ENCODE results near the gene CALCOCO1.
"Not testable (repeated sequence)": the region's sequence is repeated elsewhere in the genome, so short reads cannot be mapped to it uniquely, and the experiment has no call there.

- not testable (repeated sequence) for TF ChIP-seq POLR2A (IDR thresholded peaks at IDR 0.05; ENCODE audit: low read length); GATA1 (IDR thresholded peaks at IDR 0.05; ENCODE audit: low read depth, low read length)
Measured at GRCh38 chr12:53718567-53718966, 8.7 kb downstream of the CALCOCO1 start.
